Stimulated activated CD8-positive, alpha-beta memory T cell treated with anti-CD3 and anti-CD28 coated beads, Interleukin-2, amount 100 ng/mL, for 48 hours (primary cell): ENCODE results near the gene MARCHF3.
A peak's percentile ranks its signal among the peaks of the same experiment; 100 is the strongest.
"Not testable (repeated sequence)": the region's sequence is repeated elsewhere in the genome, so short reads cannot be mapped to it uniquely, and the experiment has no call there.

Experiments used
- DNase-seq, 2 donors: peaks; one replicate each; pipeline ENCODE4 v3.0.0-alpha.2; 2020; ENCODE audit warnings: low read depth in 2 of 2

Gene MARCHF3, protein sequence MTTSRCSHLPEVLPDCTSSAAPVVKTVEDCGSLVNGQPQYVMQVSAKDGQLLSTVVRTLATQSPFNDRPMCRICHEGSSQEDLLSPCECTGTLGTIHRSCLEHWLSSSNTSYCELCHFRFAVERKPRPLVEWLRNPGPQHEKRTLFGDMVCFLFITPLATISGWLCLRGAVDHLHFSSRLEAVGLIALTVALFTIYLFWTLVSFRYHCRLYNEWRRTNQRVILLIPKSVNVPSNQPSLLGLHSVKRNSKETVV

GRCh38 chr5:127030259-127031146 lies at the start of gene MARCHF3:
Gene MARCHF3 (minus strand): TSS chr5:127030558. CDS start chr5:126918171, 112,387 bp downstream.
- peak; percentile 88 to 89 for DNase-seq

- DNase-seq: no peak
Observed at GRCh38 chr5:127079994-127080491, 49.7 kb upstream of the MARCHF3 start.

- no peak for DNase-seq
Observed at GRCh38 chr5:127077366-127077765, 47.0 kb upstream of the MARCHF3 start.

DNA sequence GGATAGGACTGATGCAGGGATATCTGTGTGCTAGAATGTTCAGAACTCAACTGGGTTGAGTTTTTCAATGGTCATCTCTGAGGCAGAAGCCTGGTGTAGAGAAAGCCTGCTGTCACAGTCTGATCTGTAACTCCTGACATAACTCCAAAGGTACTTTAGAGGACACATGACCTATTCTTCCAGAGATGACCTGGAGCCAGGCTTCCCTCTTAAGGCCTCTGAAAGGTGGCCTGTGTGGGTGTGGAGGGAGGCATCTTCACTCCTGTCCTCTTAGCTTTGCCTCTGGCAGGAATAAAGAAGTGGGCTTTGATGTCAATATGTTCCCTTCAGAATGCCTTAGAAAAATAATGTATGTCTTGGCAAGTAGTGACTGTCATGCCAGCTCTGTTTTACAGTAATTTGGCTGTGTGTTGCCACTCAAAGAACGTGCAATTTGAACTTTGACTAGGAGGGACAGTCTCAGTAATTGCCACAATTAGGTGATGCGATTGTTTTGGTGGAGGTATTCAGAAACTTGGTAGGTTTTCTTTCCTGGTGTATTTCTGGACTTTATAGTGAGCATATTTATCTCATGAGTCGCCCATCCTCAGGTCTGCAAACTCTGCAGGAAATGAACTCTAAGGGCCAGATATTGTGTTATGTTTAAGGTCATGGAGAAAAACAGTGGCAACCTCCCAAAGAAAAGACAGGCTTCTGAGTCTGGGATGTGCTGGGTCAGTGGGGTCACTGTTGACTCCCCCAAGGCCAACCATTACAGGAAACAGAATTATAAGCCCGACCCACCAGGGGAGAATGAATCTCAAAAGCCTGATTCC lies 46.2 kb upstream of the MARCHF3 start:
- no peak for DNase-seq

DNA sequence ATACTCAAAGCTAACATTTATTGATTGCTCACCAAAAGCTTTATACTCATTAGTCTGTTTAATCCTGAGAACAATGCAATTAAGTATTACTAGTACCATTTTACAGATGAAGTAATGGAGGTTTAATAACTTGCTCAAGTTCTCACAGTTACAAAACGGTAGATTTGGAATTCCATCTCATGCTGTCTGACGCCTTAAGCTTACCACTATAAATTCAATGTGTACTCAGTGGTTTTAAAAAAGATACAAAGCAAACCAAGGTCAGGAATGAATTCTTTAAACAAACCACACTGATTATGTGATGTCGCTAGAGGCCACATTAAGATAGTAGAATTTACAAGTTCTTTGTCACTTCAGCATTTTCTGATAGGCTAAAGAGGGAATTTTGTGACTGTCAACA lies 44.1 kb upstream of the MARCHF3 start:
- DNase-seq: no peak

- DNase-seq: peak; percentile 66 to 69
Observed at GRCh38 chr5:127072861-127073846, 42.8 kb upstream of the MARCHF3 start, which contains the start of gene C5orf63. Gene C5orf63 (minus strand): TSS chr5:127073502. CDS start chr5:127058995, 14,507 bp downstream.

GRCh38 chr5:127070243-127070642 lies 39.9 kb upstream of the MARCHF3 start:
- no peak for DNase-seq

DNA sequence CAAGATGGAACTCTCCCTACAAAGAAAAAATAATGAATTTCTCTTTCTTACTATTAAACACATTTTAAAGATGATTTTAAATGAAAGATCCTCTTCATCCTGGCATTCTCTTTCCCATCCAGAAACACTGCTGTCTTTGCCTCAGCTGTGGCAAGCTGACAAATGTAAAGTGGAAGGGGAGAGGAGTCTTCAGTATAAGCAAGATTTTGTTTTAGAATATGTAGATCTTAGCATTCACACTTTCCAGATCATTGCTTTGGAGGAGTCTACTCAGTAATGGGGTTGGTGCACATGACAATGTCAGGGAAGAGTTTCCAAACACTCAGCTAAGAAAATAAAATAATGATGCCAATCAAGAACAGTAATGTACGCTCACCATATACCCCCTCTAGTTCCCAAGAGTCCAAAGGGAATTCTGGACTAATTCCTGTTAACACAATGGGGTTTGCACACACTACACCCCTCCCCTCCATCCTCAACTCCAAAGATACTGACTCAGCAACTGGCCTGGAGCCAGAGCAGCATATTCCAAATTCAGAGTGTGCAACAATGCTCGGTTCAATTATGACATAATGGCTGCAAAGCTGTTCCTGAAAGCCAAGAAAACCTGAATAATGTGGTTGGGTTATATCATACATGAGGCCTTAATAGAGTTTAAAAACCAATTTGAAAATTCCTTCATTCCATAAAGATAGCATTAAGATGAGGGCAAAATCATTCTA lies 38.3 kb upstream of the MARCHF3 start:
- no peak for DNase-seq

GRCh38 chr5:127066721-127067120 lies 36.4 kb upstream of the MARCHF3 start:
- no peak for DNase-seq

DNA sequence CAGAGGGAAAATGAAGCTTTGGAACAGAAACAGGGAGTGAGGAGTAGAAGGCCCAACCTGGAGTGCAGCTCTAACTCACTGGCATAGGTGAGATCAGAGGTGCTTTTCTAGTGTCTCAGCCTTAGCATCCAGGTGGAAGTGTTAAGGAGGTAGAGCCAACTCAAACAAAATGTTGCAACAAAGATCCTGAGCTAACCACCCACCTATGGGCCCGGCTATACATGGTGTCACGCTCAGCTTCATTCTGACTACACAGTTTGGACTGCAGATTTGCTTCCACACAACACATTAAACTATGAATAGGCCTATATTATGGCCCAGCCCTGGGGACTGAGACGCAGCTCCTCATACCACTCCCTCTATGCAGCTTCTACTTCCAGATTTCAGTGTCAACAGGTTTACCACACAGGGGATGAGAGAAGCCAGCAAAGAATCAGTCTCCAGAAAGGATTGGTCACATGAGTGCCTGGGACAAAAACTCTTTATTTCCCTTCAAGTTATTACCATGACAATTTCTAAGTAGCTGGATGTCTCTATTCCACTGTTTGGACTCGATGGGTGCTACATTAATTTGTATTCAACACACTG lies 34.0 kb upstream of the MARCHF3 start:
- no peak for DNase-seq

DNA sequence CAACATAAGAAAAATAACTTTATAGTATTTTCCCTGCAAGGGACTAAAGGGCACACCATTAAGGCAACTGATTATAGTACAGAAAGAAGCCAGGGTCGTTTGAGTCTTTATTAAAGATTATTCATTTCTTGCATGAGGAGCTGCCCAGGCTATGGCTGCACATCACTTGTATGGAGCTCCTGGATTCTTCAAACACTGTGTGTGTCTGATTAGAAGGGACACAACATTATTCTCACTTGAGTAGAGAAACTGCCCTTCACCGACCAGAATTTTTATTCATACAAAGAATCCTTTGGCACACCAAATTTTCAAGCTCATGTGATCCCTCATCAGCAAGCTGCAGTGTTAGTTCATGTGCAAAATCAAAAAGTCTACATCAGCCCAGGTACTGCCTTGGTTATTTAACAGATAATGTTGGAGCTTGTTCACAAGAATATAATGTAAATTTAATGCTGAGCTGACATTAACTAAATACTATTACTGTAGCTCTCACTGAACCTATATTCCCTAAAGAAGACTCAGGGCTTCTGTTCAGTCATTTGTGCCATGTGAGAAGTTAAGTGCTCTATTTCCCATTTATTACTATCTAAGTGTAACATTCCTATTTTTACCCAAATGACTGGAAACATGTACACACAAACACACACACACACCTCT lies 33.0 kb upstream of the MARCHF3 start:
- DNase-seq: no peak

- DNase-seq: no peak
Observed at GRCh38 chr5:127061956-127062355, 31.6 kb upstream of the MARCHF3 start.

GRCh38 chr5:127061537-127061936 lies 31.2 kb upstream of the MARCHF3 start:
- no peak for DNase-seq

DNA sequence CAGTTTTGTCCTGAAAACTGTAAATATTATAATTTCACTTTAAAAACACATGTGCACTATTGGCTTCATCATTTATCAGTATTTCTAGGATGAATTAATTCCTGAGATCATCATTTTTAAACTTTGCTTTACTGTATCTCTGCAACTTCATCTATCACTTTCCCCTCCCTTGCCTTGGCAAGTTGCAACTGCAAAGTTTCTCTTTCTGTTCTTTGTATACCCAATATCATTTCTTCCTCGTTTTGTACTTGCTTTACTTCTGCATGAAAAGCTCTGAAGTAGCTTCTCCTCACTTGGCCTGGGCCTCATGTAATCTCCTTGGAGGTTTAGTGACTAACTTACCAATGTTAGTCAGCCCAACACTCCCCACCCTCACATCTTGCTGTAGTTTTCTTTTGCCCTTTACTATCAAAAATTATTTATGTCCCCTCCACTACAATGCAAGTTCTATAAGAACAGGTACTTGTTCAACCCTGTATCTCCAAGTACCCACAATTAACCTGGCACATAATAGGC lies 30.2 kb upstream of the MARCHF3 start:
- DNase-seq: no peak

DNA sequence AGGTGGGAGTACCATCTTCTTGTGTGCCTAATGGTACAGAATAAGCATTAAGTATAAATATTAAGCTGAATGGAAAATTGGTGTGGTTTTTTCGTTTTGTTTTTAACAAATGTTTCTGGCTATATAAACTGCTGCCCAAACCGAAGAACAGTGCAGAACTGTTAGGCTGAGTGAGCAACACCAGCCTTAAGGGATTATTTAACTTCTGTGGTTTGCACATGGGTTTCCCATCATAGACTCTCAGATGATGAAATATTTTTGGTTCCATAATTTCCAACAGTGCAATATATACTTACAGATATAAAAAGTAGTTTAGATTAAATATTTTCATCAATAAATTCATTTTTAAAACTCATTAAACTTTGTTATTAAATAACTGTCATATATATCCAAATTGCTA lies 26.5 kb upstream of the MARCHF3 start:
- no peak for DNase-seq

GRCh38 chr5:127055880-127056653 lies 25.7 kb upstream of the MARCHF3 start:
- no peak for DNase-seq

DNA sequence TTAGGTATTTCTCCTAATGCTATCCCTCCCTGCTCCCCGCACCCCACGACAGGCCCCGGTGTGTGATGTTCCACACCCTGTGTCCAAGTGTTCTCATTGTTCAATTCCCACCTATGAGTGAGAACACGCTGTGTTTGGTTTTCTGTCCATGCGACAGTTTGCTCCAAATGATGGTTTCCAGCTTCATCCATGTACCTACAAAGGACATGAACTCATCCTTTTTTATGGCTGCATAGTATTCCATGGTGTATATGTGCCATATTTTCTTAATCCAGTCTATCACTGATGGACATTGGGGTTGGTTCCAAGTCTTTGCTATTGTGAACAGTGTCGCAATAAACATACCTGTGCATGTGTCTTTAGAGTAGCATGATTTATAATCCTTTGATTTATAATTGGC lies 23.2 kb upstream of the MARCHF3 start:
- not testable (repeated sequence) for DNase-seq

DNA sequence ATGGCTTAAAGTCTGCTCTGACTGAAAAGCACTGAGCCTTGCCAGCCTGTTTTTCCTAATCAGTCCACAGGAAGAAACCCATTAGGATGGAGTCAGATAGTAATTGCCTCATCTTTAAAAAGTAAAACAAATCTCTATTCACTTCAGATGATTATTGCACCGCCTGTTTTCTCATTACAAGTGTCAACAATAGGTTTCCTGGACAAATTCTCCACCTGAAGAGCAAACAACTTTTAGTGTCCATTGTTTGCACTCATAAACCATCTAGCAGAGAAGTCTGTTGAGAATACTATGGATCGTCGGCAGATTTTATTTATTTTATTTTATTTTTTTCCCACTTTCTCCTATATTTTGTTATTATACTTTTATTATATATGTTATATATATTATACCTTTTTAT lies 22.7 kb upstream of the MARCHF3 start:
- no peak for DNase-seq
